Suppressor macrophage (primary cell): Measurements from ENCODE around the gene VDR.
"Not testable (repeated sequence)": the region's sequence is repeated elsewhere in the genome, so short reads cannot be mapped to it uniquely, and the experiment has no call there.

Experiments
- DNase-seq, 4 experiments: peaks; one replicate each; pipeline ENCODE4 v3.0.0-alpha.2; 2020 to 2022

VDR gene

DNA sequence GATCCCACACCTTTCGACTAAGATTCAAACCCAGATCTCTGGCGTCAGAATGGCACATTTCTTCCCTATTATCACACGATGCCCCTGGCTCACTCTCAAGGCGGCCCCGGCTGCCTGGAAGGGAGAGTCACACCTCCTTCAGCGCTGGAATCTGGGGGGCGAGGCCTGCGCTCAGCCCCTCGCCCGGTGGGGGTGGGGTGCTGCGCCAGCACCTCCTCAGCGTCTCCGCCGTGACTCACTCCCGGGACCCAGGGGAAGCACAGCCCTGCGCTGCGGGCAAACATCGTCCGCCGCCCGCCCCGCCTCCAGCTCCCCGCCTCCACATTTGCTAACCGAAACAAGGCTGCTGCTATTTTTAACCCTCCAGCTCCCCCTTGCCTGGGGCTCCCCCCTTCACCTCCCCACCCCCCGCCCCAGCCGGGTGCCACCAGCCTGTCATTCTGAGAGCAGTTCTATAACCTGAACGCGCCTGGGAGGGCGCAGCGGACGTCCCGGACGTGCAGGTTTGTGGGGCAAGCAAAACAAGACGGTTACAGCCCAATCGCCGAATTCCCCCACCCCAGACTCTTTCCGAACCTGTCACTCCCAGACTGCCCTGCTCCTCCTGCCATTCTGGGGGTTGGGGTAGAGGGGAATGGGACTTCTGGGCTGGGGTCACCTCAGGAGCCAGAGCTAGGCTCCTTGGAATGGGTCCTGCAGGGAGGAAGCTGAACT is 91.8 kb downstream of the VDR start:
- peak; percentile 73 to 91 (median 86) for DNase-seq

DNA sequence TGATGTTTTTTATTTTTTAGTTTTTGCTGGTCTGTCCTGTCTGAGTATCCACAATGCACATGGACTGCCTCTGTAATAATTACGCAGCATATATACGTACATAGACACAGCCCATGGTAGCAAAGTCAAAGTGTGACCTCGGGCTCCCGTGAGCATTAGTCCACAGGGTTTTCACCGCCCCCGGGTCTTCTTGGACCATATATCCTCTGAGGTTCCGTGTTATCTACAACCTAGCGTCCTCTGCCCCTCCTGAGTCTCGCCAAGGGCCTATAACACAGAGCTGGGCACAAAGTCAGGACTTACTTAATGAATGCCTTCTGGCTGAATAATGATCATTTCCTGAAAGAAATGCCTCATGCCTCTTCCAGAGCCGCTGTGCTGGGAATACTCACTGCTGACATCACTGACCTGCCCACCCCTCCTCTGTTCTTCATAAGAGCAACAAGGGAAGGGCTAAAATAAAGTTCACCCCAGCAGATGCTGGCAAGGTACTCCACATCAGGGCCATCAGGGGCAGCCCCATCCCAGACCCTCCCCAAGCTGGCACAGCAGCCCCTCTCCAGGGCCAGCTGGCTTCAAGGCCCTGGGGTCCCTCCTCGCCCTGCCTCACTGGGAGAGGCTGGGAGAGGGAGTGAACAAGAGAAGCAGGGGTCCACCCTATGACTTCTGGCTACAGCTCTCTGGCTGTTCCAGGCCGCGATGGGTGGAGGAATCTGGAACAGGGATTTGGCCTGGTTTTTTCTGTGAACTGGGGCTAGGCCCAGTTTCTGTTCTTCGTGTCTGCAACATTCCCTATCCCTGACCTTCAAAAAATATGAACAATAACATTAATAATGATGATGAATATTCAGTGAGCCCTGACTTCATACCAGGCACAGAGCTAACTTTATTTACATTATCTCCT is 93.0 kb downstream of the VDR start:
- DNase-seq: peak in 3 of 4 experiments; percentile 51 to 65 (median 54)

GRCh38 chr12:47811072-47811396 is 93.8 kb downstream of the VDR start:
- DNase-seq: peak in 3 of 4 experiments; percentile 58 to 61 (median 60)

- not testable (repeated sequence) for DNase-seq
Measured at GRCh38 chr12:47809518-47809917, 95.3 kb downstream of the VDR start.

DNA sequence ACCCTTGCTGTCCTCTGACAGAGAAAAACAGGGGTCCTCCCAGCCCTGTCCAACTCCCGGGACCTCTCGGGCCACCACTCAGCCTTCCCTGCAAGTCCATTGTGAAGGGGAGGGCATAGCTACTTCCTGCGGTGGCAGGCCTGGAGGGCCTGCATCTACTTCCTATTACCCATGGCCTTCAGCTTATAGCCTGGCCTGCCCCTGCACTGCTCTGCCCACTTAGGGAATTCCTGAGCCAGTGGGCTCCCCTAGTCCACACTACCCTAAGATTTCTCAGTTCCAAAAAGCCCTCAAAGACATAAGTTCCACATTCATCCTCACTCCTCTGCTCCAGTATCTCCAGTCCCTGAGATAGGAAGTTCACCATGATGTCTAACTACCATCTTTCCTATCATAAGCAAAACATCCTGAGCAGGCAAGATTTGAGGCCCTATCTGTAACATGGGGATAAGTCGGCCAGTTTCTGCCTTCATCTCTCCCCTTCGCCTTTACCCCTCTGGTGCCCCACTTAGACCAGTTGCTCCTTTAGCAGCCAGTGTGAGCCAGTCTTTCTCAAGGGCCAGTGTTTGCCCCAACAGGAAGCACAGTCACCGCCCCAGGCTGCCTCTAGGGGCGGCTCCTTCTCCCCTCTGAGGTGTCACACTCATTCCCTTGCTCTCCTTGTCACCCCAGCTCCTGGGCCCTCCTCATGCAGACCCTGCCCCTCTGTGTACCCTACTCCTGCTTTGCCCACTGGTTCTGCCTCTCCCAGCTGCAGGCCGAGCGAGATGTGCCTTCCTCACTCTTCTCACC is 96.0 kb downstream of the VDR start:
- DNase-seq: peak; percentile 47 to 70 (median 60)

DNA sequence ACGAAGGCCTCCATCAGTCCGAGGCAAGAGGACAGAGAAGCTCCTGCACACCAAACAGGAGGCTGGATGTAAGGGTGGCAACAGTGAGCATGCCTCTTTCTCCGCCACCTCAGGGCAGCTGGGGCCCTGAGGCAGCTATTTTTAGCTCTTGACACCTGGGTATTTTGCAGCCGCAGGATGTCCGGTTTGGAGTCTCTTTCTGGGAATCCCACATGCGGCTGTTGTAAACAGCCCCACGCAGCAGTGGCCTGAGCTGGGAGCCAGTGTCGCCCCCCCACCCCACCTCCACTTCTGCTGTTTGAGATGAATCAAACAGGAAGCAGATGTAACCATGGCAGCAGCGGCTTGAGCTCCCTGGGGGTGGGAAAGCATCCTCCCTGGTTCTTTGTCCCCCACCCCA is 96.7 kb downstream of the VDR start:
- DNase-seq: peak in 3 of 4 experiments; percentile 30 to 55 (median 54)

DNA sequence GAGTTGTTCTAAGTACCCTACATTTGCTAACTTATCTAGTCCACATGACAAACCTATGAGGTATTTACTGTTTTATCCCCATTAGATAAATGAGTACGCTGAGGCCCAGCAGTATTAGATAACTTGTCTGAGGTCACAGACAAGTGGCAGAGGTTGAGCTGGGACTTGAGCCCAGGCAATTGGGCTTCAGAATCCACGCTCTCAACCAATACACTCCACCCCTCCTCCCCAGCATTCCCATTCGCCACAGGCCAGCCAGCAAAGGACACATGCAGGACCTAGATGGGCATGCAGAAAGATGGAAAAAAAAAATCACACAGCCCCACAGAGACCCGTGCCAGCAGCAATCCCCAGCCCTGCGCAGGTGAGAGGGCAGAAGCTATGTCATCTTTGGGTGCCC is 97.5 kb downstream of the VDR start:
- no peak for DNase-seq

DNA sequence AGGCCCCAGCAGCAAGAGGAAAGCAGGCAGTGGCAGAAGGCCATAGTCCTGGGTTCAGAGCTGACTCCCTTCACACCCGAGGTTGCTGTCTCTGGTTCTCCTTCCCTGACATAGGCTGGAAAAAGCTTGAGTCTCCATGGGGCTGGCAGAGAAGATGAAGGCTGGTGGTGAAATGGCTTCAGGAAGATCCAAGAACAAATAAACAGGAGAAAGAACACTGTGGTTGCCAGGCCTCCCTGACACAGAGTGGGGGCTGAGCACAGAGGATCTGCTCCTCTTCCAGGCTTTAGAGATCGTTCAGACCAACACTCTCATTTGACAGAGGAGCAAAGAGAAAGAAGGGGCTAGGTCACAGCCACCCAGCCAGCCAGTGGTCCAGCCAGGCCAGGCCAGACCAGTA is 99.4 kb downstream of the VDR start:
- DNase-seq: no peak

- DNase-seq: no peak
Measured at GRCh38 chr12:47804171-47804570, 100.6 kb downstream of the VDR start.

DNA sequence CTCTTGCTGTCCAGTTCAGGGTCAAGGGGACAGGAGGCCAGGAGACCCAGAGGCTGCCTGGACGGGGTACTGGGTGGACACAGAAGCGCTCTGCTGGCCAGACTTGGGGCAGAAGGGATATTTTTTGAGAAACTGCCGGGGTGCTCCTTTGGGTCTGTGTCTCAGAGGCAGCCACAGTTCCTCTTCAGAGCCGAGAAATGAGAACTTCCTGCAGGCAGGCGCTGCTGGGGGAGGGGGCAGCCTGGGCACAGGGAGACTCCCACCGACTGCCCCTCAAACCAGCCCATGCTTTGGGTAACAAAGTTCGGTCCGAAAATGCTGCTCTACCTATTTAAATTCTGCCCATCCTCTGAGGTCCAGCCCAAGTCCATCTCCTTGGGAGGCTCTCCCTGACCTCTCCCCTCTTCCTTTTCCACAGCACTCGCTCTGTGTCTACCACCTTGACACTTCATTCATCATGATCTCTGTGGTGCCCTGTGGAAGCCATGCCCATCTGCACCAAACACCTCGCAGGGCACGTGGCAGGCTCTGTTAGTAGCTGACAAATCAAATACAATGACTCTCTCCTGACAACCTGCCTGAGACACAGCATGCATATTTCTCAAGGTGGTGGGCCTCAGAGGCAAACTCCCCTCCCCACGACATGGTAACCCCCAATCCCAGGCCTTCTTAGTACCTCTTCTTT is 101.5 kb downstream of the VDR start:
- DNase-seq: peak; percentile 49 to 71 (median 68)

- DNase-seq: no peak
Measured at GRCh38 chr12:47802312-47802711, 102.5 kb downstream of the VDR start.

- no peak for DNase-seq
Measured at GRCh38 chr12:47801904-47802246, 102.9 kb downstream of the VDR start.

GRCh38 chr12:47801170-47801903 is 103.5 kb downstream of the VDR start:
- peak; percentile 55 to 83 (median 78) for DNase-seq

DNA sequence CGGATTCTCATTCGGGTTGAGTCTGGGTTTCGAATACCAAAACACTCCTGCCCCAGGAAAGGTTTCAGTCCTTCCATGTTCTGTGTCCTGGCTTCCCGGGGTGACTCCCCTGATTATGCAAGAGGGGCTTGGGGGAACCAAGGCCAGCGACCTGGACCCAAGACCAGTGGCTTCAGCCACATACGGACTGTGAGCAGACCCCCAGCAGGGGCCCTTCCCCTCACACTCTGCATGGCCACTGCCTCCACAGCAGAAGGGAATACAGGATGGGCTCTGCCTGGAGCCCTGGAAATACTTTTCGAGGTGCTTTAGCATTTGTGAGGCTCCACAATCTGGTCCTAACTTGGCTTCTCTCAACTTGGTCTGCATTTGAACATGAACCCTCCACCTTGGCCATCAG is 104.2 kb downstream of the VDR start:
- DNase-seq: no peak

GRCh38 chr12:47799357-47799955 is 105.3 kb downstream of the VDR start:
- DNase-seq: peak; percentile 38 to 72 (median 58)

GRCh38 chr12:47798382-47798948 is 106.3 kb downstream of the VDR start:
- no peak for DNase-seq

GRCh38 chr12:47797441-47797840 is 107.4 kb downstream of the VDR start:
- peak in 1 of 4 experiments; percentile 44 for DNase-seq

GRCh38 chr12:47795814-47796411 is 108.9 kb downstream of the VDR start:
- DNase-seq: no peak

- no peak for DNase-seq
Measured at GRCh38 chr12:47795121-47795813, 109.5 kb downstream of the VDR start.

DNA sequence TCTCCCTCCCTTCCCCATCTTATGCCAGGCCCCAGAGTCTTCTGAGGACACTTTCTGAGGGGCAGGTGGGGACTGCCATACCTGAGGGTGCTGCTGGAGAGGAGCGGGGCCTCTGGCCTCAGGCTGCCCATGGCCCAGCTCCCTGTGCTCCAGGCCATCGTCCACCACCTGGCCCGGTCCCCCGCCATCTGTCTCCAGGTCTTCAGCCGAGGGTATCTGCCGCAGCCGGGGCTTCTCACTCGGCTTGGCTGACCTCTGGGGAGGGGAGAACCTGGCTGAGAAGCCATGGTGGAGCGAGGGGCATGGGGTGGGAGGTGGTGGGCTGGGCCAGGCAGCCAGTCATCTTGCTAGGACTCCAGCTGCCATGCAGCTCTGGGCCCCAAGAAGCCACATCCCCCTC is 110.1 kb downstream of the VDR start:
- no peak for DNase-seq
